ENCODE results near the gene CCDC24.

- TF ChIP-seq CTCF (IDR thresholded peaks at IDR 0.05): no peak
- TF ChIP-seq POLR2A (IDR thresholded peaks at IDR 0.05): no peak
- TF ChIP-seq POLR2AphosphoS5 (IDR thresholded peaks at IDR 0.05): no peak
These were observed 11.7 kb upstream of the CCDC24 start for GRCh38 chr1:43979528-43980254.

All from suprapubic skin (tissue), 4 donors.